ENCODE measurements around the gene DOCK1.

DNA sequence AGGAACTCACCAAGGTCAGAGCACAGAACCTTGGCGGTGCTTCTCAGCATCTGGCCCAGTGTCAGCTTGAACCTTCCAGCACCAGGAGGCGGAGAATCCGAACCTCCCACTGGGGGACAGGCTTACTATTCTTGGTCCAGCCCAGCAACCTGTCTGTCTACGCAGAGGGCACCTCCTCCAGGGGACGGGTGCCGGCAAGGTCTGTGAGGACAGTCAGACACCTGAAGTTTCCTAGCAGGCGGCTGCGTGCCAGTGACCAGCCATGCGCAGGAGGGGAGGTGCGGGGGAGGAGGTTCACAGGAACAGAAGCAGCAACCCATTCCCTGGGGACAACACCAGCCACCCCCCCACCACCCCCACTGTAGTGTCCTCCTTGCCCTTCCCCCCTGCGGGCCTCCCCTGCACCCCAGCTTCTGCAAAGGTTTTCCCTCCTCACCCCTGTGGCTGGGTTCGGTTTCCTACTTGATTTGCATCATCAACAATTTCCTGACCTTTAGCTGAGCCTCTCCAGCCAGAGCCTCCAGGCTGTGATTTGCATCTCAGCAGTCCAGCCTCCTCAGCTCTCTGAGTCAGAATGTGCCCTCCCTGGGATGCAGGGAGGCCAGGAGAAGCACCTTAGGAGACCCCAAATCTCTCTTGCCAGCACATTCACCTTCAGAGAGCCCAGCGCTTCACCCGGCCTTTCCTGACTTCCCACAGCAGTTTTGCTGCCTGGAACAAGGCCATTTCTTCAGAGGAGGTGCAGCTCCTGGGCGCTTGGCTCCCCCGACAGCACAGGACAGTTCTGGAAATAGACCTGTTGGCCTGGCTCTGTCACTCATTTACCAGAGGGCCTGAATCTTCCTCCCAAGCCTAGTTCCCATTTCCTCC lies 536.4 kb downstream of the DOCK1 start:
- TF ChIP-seq, protein P1, sequence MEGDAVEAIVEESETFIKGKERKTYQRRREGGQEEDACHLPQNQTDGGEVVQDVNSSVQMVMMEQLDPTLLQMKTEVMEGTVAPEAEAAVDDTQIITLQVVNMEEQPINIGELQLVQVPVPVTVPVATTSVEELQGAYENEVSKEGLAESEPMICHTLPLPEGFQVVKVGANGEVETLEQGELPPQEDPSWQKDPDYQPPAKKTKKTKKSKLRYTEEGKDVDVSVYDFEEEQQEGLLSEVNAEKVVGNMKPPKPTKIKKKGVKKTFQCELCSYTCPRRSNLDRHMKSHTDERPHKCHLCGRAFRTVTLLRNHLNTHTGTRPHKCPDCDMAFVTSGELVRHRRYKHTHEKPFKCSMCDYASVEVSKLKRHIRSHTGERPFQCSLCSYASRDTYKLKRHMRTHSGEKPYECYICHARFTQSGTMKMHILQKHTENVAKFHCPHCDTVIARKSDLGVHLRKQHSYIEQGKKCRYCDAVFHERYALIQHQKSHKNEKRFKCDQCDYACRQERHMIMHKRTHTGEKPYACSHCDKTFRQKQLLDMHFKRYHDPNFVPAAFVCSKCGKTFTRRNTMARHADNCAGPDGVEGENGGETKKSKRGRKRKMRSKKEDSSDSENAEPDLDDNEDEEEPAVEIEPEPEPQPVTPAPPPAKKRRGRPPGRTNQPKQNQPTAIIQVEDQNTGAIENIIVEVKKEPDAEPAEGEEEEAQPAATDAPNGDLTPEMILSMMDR (IDR thresholded peaks at IDR 0.05; ENCODE audit: poor library complexity, severe bottlenecking) = no peak
- TF ChIP-seq SMC3 (conservative IDR thresholded peaks at IDR 0.05; ENCODE audit: poor library complexity) (no peak), TAF1 (IDR thresholded peaks at IDR 0.05; ENCODE audit: low read depth) (no peak), MXI1 (conservative IDR thresholded peaks at IDR 0.05; ENCODE audit: poor library complexity, severe bottlenecking) (no peak), RAD21 (conservative IDR thresholded peaks at IDR 0.05) (no peak), REST (IDR thresholded peaks at IDR 0.05; ENCODE audit: borderline replicate concordance) (no peak), POLR2AphosphoS5 (IDR thresholded peaks at IDR 0.05) (no peak), EZH2 (IDR thresholded peaks at IDR 0.05; ENCODE audit: borderline replicate concordance, insufficient read depth, low read length, poor library complexity, severe bottlenecking) (no peak)

Measured in neural cell (in vitro differentiated cells).